HepG2 (cell line): ENCODE results near the gene PROC. TPM values are rescaled to one million over a fixed set of nuclear protein-coding genes. Genes with fewer than 3 reads are reported as not detected.
A peak's percentile ranks its signal among the peaks of the same experiment; 100 is the strongest.

Experiments used
- ARID3A ChIP-seq: IDR thresholded peaks from 2 replicates; pipeline ENCODE4 v1.6.1; 2012; ENCODE audit warnings: low read depth, low read length, improper control_type of control experiment
- ATF3 ChIP-seq: sonication (generic); formaldehyde crosslinking; IDR thresholded peaks from 2 replicates; pipeline ENCODE4 v1.4.0; 2020; ENCODE audit warnings: missing genetic modification reagents
- BRF2 ChIP-seq: sonication (generic); formaldehyde crosslinking; IDR thresholded peaks from 2 replicates; pipeline ENCODE4 v1.8.1; 2022; ENCODE audit warnings: mild to moderate bottlenecking, missing genetic modification reagents
- ESRRA ChIP-seq: sonication (generic); formaldehyde crosslinking; IDR thresholded peaks from 2 replicates; pipeline ENCODE4 v1.5.1; 2020; ENCODE audit warnings: mild to moderate bottlenecking, low read depth, missing genetic modification reagents
- HNF1A ChIP-seq, 2 experiments: sonication (generic) in 1 of 2; formaldehyde crosslinking in 1 of 2; IDR thresholded peaks; 2 replicates each; pipeline versions ENCODE4 v1.4.0 to v1.6.1; 2016 to 2020; ENCODE audit warnings: borderline replicate concordance in 1 of 2, low read depth in 1 of 2, mild to moderate bottlenecking in 1 of 2, missing genetic modification reagents in 1 of 2
- HNF1B ChIP-seq: sonication (generic); formaldehyde crosslinking; IDR thresholded peaks from 2 replicates; pipeline ENCODE4 v1.5.1; 2020; ENCODE audit warnings: mild to moderate bottlenecking, moderate library complexity, missing genetic modification reagents
- JARID2 ChIP-seq: sonication (generic); formaldehyde crosslinking; IDR thresholded peaks from 2 replicates; pipeline ENCODE4 v1.8.1; 2023; ENCODE audit warnings: missing genetic modification reagents, inconsistent platforms; ENCODE audit not compliant: insufficient replicate concordance
- JUND ChIP-seq: sonication (generic); formaldehyde crosslinking; IDR thresholded peaks from 2 replicates; pipeline ENCODE4 v1.8.0; 2022; ENCODE audit warnings: mild to moderate bottlenecking, missing genetic modification reagents
- KLF11 ChIP-seq: IDR thresholded peaks from 2 replicates; pipeline ENCODE4 v1.6.1; 2016; ENCODE audit warnings: missing compliant biosample characterization
- MTA1 ChIP-seq: sonication (generic); formaldehyde crosslinking; IDR thresholded peaks from 2 replicates; pipeline ENCODE4 v1.4.0; 2020; ENCODE audit warnings: missing genetic modification reagents, mild to moderate bottlenecking, borderline replicate concordance
- NR3C1 ChIP-seq: sonication (generic); formaldehyde crosslinking; IDR thresholded peaks from 2 replicates; pipeline ENCODE4 v1.4.0; 2020; ENCODE audit warnings: missing genetic modification reagents
- SAFB2 ChIP-seq: sonication (generic); formaldehyde crosslinking; IDR thresholded peaks from 2 replicates; pipeline ENCODE4 v1.5.1; 2020; ENCODE audit warnings: missing genetic modification reagents, low read depth, mild to moderate bottlenecking, borderline replicate concordance
- SKI ChIP-seq: fragments of 450-650 bp; IDR thresholded peaks from one replicate; pipeline ENCODE4 v1.6.1; 2018; ENCODE audit warnings: mild to moderate bottlenecking; ENCODE audit not compliant: partially characterized antibody
- ZNF20 ChIP-seq: sonication (generic); formaldehyde crosslinking; IDR thresholded peaks from 2 replicates; pipeline ENCODE4 v1.4.0; 2020; ENCODE audit warnings: mild to moderate bottlenecking, moderate library complexity, missing genetic modification reagents
- ZNF574 ChIP-seq: sonication (generic); formaldehyde crosslinking; IDR thresholded peaks from 2 replicates; pipeline ENCODE4 v1.4.0; 2020; ENCODE audit warnings: missing genetic modification reagents
- polyA plus RNA-seq, 8 experiments: library from polyadenylated mRNA; depleted of rRNA in 3 of 8; stranded (reverse) in 7 of 8; unstranded in 1 of 8; fragments of >200 nt; fragmentation: Illumina TruSeq in 4 of 8; extraction: Trizol in 4 of 8; gene quantifications; 2 replicates each; pipeline versions ENCODE4 v1.2.1 to v1.2.3, GENCODE V29; 2011 to 2016; ENCODE audit warnings: low read depth in 4 of 8, missing spikeins in 1 of 8, mixed read lengths in 1 of 8; ENCODE audit not compliant: insufficient read depth in 1 of 8
- total RNA-seq, 5 experiments: library from RNA; depleted of rRNA; stranded (reverse); fragments of >200 nt; fragmentation: Illumina TruSeq; extraction: Trizol; gene quantifications; 2 replicates each; pipeline ENCODE4 v1.2.3, GENCODE V29; 2016; ENCODE audit warnings: low read depth in 1 of 5

The PROC gene
- total and polyA plus RNA-seq, 2 of the 13 experiments (the other 11 are each of a cell fraction or from before 2014, with no cell fraction given) = 134 to 185 TPM

- TF ChIP-seq ATF3 (peak; percentile 23; the same call in 1 of the 2 replicates), SKI (peak; percentile 71), MTA1 (CRISPR knock-in tag) (peak; percentile 87), ESRRA (CRISPR knock-in tag) (peak; percentile 62; the same call in 1 of the 2 replicates), ZNF574 (CRISPR knock-in tag) (peak; percentile 85), SAFB2 (CRISPR knock-in tag) (peak; percentile 94), HNF1B (peak; percentile 98; the same call in 1 of the 2 replicates), JUND (CRISPR knock-in tag) (no peak), ARID3A (peak; percentile 48; the same call in 1 of the 2 replicates), ZNF20 (CRISPR knock-in tag) (no peak), JARID2 (no peak), KLF11 (CRISPR knock-in tag) (peak; percentile 76; the same call in 1 of the 2 replicates), NR3C1 (CRISPR knock-in tag) (peak; percentile 55; the same call in 1 of the 2 replicates), HNF1A (IDR thresholded peaks at IDR 0.05; ENCODE audit: low read depth) (peak; percentile 88), HNF1A (CRISPR knock-in tag; IDR thresholded peaks at IDR 0.05; ENCODE audit: borderline replicate concordance) (peak; percentile 97), BRF2 (CRISPR knock-in tag) (peak; percentile 55)
These were observed at the start of gene PROC (continued) for GRCh38 chr2:127418300-127419111.
